NCI-H524 (cell line): ENCODE measurements around the gene PLCB1.
"Not testable (repeated sequence)": the region's sequence is repeated elsewhere in the genome, so short reads cannot be mapped to it uniquely, and the experiment has no call there.

Experiments used
- DNase-seq, 2 experiments: peaks; one replicate each; lab custom pipeline; 2025; lab: John Stamatoyannopoulos, UW

Gene PLCB1

DNA sequence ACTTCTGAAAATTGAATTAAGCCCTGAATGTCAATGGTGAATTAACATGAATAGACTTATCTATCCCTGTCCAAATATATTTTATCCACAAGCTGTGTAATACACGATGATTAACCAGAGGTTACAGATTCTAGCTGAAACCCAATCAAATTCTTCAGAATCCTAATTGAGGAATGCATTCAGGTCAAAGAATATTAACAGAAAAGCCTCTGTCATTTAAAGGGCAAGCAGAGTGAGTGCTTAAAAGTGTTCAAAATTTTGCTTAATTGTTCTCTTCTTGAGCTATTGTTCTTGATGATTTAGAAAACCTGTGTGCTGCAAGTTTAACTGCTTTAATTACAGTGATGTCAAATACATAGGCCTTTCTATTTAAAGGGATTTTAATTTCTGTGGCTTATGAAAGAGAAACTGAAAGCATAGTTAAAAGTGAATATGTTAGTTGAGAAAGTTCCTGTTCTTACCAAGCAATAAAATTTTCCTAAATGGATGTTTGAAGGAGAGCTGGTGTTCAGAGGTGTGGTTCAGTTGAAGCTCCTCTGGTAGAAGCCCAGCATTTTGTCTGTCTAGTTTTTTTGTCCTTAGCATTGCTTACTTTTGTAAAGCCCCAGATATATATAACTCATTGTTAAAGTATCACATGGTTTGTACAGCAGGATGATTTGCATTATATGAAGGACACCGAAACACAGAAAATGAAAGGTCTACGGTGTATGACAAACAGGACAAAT lies 470.5 kb downstream of the PLCB1 start:
- DNase-seq: no peak

DNA sequence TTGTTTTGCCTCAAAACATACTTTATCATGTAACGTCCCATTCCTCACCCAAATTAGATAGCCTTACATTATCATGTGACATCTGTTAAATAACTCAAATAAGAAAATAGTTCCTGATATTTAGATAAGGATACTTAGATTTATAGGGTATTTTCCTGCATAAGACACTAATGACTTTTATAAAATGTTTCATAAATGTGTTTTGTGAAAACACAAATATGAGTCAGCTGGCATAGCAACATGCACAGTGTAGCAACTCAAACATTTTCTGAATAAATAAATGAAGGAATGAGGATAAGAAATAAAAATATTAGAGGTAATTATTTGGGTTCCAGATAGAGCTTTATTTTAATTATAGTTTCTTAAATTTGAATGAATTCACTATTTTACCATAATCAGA lies 476.4 kb downstream of the PLCB1 start:
- DNase-seq: no peak

DNA sequence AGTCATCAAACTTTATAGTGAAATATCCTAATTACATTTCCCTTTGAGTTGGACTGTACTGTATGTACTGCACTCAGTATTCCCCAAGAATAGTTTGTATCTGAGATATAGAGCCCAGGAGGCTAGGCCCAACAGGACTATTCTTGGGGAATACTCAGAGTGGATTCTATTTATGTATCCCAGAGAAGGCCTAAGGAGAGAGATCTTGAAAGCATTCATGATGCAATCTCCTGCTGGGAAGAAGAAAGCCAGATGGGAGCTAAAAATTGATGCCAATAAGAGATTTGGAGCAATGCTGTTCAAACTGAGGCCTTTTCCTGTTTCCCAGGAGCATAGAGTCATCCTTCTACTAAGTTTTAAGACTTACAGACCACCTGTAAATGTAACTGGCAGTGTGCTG lies 484.7 kb downstream of the PLCB1 start:
- peak in 1 of 2 experiments; percentile 20 for DNase-seq

DNA sequence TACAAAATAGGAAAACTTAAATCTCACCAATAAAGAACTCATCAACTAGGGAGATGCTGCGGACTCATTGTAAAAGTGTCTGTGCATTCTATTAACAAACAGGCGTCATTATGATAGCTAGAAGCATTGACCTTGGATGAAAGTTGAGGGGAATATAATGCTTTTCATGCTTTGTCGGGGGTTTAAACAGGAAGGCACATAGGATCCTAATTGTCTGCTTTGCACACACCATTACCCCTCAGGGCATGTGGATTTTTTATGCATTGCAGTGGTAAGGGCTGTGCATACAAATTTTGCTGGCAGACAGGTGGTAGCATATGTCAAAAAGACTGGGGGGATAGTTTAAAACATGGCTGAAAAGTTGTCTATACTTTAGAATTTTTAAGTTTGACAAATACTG lies 488.9 kb downstream of the PLCB1 start:
- no peak for DNase-seq

DNA sequence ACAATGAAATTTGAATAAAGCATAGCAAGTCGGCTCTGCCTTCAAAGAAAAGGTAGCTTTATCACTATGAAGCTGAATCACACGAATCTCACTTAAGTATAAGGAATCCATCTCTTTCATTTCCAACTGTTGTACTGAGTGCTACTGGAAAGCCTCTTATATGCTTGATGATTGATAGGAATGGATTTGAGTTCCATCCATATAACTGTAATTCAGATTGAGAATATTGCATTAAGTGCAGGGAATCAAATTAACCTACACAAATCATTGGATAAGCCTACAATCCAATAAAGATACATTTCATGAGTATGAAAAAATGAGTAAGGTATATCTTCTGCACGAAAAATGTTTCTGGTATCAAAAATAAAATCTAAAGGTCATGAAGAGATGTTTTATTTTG lies 492.0 kb downstream of the PLCB1 start:
- DNase-seq: no peak

DNA sequence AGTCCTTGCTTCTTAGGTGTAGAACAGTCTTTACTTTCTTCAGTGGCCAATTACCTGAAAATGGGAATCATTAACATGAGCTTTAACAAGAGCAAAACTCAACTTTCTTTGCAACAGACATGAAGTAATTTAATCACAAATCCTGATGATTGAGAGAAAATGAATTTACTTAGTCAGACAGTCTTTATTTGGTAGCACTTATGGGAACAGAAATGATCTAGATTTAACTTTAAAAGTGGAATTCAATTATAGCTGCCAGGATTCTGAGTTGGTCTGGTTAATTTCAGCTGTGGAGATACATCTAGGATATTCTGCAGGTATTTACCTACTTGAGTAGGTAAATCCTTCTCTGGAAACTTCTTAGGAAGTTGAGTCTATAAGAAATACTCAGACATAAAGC lies 492.6 kb downstream of the PLCB1 start:
- no peak for DNase-seq

DNA sequence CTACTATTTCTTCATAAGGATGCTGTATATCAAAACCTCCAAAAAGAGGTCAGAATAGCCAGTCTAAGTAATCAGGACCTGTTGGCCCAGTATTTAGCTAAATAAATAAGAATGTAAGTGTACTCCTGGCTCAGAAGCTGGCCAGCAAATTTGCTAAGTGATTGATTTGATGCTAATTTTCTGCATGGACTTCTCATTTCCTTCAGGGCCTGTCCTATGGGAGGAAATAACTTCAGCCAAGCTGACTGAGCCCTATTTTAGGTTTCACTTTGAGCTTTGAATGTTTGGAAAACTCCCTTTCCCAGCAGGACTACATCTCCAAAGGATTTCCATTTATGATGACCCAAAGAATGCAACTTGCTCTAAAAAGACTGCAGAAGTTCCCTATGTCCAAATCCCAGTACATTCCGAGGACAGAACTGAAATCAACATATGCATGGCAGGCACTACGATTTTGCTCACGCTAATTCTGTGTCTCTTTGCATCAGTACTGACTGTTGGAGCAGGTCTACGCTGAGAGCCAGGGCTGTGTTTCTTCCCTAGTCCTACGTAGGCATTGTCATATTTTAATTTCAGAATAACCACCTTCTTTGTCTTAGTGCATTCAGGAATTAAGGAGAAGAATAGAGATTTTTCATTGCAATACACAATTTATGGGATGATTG lies 495.4 kb downstream of the PLCB1 start:
- no peak for DNase-seq

DNA sequence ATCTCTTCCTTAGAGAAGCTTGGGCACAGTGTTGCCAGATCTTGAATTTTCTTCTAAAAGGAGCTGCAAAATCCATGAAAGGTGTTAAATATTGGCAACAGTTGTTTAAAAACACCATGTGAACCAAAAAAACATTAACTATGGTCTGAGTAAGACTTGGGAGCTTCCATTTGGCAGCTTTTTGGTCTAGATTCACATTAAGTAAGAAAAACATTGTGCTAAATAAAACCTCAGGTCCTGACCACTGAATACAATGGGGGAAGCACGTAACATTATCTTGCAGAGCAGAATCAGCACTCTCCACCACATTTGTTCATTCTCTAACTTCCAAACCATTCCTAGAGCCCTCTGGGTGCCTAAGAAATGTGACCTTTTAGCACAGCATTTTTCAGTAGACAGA lies 499.2 kb downstream of the PLCB1 start:
- no peak for DNase-seq

DNA sequence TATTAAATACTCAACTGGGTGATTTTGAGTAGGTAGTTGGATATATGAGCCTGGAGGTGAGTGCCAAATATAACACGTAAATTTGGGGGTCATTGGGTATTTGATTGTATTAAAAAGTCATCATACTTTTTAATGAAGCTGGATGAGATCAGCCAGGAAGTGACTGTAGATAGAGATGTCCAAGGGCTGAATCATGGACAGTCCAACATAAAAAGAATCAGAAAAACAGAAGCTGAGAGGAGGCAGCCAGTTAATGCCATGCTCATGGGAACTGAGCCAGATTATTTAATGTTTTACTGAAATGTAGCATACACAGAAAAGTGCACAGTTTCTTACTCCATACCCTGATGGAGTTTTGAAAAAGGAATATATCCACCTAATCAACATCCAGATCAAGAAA lies 501.3 kb downstream of the PLCB1 start:
- DNase-seq: no peak

DNA sequence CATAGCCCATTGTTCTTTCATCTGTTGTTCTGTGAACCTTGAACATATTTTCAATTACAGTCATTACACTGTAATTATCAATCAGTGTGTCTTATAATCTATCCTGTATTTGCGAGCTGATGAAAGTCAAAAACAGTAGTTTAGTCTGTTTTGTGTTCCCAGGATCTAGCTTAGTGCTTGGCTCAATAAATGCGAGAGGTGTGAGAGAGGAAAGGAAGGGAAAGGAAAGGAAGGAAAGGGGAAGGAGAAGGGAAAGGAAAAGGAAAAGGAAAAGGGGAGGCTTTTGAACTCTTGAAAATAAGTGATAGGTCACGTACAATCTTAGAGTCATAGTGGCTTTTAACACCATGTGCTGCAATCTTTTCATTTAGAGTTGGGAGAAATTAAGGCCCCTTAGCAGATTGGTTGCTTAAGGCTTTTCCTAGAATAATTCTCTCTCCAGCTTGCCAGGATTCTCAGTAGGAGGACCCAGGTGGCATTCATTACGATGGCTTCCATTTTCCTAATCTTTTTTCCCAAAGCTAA lies 503.0 kb downstream of the PLCB1 start:
- no peak for DNase-seq

DNA sequence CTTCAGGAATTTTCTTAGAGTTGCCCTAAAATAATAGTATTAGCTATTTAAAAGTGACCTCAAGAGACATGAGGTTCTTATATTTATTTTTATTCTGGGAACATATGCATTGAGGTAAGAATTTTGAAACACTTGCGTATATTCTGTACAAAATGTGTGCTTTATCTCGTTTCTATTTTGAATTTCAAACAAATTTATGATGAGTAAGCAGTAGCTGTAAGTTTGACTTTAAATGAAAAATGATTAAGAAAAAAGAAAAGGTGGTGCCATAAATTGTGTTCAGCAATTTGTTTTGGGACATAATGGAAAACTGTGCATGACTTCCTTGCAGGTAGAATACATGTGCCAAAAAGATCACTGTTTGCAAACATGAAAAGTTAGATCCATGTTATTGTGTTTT lies 503.8 kb downstream of the PLCB1 start:
- no peak for DNase-seq

DNA sequence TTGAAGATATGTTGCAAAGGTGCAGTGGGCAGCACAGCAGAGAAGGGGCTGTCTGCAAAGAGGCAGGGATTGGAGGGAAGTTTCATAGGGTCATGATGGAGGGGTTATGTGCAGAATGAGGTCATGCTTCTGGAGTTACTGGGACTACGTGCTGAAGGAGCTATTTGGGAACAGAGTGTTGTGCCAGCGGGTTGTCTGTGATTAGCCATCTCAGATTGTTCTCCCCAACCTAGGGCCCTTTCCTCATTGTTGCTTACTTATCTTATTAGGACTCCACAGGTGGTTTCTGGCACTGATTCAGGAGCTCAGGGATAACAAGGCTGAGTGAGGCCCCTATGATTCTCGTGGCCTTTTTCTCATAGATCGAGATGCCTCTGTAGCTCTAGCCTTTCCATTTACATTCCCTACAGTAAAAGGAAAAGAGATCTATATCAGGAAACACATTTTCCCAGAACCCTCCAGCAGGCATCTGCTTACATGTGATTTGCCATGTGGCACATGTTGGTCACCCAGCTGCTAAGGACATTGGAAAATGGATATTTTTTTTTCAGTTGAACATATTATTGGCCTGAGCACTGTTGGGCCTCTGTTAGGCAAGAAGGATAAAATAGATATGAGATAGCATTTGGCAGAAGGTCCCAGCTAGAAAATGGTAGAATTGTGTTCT lies 507.2 kb downstream of the PLCB1 start:
- no peak for DNase-seq

DNA sequence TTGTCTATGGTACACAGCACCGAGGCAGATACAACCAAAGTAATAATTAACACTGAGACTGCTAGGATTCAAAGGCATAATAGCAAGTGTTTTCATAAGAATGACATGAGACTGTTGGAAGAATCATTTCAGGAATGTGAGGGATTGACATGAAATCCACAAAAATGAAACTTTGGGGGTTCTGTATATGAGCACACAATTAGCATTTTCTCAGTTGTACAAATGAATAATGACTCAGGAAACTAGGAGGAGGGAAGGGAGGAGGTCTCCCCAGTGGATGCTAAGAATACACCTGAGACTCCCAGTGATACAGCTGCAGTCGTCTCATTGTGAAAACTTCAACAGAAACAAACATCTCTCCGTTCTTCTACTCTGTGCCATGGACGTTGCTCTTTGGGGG lies 508.4 kb downstream of the PLCB1 start:
- no peak for DNase-seq

DNA sequence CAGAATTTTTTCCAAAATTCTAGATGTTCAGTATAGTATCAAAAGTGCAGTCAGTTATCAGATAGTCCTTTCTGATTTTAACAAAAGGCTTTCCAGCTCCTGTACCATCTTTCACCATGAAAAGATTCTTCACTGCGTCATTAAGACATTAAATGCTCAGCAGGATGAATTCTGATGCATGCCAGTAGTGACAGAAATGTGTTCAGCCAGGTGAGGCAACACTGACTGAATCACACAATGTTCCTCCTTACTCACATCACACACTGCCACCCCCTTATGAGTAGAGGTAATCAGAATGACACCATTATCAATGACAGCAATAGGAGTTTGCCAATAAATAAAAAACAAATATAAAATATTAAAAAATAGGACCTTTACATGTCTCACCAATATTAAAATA lies 510.2 kb downstream of the PLCB1 start:
- DNase-seq: no peak

DNA sequence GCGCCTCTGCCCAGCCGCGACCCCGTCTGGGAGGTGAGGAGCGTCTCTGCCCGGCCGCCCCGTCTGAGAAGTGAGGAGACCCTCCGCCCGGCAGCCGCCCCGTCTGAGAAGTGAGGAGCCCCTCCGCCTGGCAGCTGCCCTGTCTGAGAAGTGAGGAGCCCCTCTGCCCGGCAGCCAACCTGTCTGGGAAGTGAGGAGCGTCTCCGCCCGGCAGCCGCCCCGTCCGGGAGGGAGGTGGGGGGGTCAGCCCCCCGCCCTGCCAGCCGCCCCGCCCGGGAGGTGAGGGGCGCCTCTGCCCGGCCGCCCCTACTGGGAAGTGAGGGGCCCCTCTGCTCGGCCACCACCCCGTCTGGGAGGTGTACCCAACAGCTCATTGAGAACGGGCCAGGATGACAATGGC lies 512.4 kb downstream of the PLCB1 start:
- DNase-seq: not testable (repeated sequence)

DNA sequence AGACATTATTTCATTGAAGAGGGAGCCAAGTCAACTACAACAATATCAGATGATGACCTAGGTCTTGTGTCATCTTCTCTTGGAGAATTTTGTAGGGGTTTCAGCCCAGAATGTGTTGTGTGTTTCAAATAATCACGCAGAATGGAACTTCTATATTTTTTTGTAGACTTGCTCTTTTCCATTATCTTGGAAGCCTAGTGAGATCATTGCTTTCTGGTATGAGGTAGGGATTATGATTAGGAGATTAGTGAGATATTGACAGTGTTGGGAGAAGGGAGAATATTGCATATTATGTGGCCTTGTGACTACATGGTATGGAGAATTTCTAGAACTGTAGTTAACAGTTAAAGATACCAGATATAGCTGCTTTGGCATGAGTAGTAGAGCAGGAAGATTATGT lies 513.3 kb downstream of the PLCB1 start:
- DNase-seq: peak in 1 of 2 experiments; percentile 41

DNA sequence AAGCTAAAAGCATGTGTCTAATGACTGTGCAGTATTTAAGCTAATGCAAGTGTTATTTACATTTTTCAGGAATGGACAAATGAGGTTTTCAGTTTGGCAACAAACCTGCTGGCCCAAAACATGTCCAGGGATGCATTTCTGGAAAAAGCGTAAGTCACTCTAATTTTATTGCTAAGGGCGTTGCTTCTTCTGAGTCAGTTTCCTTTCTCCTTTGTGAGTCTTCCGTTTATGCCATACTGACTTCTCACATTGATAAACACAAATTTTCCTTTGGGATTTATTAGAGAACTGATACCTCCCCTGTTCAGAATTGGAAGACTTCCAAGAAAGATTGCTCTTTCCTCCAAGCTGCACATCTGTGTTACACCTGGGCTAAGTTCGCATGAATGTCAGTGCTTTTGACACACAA lies 514.0 kb downstream of the PLCB1 start:
- peak; percentile 88 to 99 for DNase-seq

DNA sequence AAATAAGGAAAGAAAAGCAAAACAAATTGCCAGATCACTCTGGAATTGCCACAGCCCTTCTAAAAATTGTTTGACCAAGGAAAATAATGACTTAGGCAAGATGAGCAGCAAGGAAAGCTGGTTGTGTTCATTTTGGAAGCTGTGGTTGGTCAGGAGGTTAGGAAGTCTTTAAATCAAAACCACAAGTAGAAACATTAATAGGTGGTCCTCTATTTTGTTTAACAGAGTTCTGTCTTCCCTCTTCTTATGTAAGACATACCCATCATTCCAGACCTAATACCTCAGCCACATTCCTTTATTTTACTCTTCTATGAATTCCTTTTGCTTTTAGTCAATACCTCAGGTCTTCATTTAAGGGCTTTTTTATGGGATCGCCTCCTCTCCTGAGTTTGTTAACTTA lies 514.6 kb downstream of the PLCB1 start:
- DNase-seq: no peak

DNA sequence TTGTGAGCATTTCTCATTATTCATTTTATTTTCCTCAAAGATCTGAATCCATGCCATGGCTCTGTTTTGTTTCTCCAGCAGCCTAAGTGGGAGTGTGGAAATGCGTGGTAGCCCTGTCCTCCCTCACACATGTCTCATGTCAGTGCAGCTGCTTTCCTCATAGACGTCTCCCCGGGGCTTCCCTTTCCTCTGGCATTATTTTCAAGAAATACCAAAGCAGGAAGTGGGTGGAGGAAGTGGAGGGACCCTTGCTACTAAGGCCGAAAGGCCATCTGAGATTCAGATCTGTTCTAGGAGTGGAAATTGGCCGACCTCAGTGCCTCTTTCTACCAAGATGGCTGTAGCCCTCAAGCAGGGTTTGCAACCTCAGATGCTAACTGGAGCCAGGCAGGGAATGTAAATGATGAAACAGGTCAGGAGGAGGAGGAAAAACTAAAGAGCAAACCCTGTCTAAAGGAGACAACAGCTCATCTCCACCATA lies 515.9 kb downstream of the PLCB1 start:
- DNase-seq: no peak

DNA sequence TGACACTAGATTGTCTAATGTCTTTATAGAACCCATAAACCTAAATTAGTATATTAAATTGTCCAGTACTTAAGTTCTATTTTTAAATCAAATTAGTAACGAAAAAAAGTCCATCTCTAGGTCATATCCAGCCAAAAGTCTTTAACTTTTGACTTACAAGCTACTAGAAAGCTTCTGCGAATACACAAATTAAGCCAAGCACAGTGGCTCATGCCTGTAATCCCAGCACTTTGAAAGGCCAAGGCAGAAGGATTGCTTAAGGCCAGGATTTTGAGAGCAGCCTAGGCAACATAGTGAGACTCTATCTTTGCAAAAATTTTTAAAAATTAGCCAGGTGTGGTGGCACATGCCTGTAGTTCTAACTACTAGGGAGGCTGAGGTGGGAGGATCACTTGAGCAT lies 516.4 kb downstream of the PLCB1 start:
- DNase-seq: no peak

DNA sequence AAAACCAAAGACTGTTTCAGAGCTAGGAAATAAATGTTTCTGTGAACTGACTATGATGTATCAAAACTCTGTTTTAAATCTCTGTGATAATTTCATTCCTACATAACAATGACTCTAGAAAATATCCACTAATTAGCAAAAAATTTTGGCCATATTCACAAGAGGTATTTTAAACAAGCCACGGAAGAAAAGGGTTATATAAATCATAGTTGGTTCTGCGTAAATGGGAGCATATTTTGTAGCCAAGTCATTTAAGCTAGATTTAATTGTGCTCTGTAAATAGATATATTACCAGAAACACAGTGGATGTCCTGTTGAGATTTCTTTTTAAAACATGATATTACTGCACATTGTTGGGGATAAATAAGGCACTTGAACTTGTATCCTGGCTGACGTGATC lies 520.3 kb downstream of the PLCB1 start:
- DNase-seq: no peak

DNA sequence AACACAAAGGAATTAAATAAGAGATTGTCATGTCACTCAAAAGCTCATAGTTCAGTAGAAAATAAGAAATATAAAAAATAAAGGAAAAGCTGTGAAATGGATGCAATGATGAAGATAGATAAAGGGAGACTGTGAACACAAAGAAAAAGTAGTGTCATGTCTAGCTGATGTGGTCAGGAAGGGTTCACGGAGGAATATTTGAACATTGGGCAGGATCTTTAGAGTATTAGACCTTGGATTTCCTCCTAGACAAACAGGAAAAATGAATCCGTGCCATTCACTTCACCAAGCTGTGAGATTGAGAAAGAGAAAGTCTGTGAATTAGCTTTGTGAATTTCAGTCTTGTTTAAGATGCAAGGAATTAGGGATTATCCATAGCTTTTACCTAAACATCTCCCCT lies 522.4 kb downstream of the PLCB1 start:
- no peak for DNase-seq

DNA sequence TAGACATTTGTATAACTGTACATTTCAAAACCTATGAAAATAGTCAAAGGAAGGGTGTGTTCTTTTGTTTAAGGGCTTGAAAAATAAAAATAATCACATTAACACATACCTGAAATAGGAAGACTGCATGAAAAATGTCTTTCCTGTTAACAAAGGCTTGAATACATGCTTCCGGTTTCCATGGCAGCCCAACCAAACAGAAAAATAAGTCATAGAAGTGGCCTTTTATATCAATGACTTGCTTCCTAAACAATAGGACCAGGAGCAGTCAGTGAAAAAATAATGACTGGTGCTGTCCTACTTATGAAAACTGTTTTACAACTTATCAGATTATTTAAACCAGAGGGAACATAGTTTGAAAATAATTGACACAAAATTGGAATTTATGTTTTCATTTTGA lies 524.3 kb downstream of the PLCB1 start:
- no peak for DNase-seq
